ENCODE results near the gene ADH5. TPM values are rescaled to one million over a fixed set of nuclear protein-coding genes. Genes with fewer than 3 reads are reported as not detected.

The ADH5 gene
- total RNA-seq, 1 experiment from 2014 or later: 161 TPM

DNA sequence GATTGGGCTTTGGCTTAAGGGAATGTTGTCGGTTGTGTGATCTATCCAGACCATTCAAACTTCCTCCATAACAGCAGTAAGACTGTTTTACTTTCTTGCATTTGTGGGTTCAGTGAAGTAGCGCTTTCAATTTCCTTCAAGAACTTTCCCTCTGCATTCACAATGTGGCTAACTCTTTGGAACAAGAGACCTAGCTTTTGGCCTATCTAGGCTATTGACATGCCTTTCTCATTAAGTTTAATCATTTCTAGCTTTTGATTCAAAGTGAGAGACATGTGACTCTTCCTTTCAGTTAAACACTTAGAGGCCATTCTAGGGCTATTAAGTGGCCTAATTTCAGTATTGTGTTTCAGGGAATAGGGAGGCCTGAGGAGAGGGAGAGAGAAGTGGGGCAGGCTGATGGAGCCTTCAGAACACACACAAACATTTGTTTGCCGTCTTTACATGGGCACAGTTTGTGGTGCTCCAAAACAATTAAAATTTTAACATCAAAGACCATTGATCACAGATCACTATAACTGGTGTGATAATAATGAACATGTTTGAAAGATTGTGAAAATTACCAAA lies 34.1 kb downstream of the ADH5 start:
- Histone ChIP-seq H3K27me3 (replicated peaks; ENCODE audit: control insufficient read depth, insufficient read depth, low read length) (no peaks in the 10 kb centered on the region), H3K4me3 (ENCODE audit: low read depth, low read length) (no peak overlapping the region), H3K36me3 (ENCODE audit: control insufficient read depth, insufficient read depth, low read length) (peaks cover 6% of the 10 kb centered on the region), H3K4me1 (peaks cover 6% of the 10 kb centered on the region; the same call in 1 of the 2 replicates), H3K9me3 (no peaks in the 10 kb centered on the region)
- peak overlapping the region; percentile 69 for H3K27ac Mint-ChIP-seq (ENCODE audit: unreplicated experiment)
- TF ChIP-seq, protein P1, sequence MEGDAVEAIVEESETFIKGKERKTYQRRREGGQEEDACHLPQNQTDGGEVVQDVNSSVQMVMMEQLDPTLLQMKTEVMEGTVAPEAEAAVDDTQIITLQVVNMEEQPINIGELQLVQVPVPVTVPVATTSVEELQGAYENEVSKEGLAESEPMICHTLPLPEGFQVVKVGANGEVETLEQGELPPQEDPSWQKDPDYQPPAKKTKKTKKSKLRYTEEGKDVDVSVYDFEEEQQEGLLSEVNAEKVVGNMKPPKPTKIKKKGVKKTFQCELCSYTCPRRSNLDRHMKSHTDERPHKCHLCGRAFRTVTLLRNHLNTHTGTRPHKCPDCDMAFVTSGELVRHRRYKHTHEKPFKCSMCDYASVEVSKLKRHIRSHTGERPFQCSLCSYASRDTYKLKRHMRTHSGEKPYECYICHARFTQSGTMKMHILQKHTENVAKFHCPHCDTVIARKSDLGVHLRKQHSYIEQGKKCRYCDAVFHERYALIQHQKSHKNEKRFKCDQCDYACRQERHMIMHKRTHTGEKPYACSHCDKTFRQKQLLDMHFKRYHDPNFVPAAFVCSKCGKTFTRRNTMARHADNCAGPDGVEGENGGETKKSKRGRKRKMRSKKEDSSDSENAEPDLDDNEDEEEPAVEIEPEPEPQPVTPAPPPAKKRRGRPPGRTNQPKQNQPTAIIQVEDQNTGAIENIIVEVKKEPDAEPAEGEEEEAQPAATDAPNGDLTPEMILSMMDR (IDR thresholded peaks at IDR 0.05; ENCODE audit: insufficient read depth in 1 of 2, low read depth in 1 of 2, low read length in 1 of 2, severe bottlenecking in 1 of 2, unreplicated experiment in 1 of 2): no peak
- H3K4me1 Mint-ChIP-seq (ENCODE audit: low read depth, unreplicated experiment): peaks cover 8% of the 10 kb centered on the region
- no peaks in the 10 kb centered on the region for H3K27me3 Mint-ChIP-seq (ENCODE audit: insufficient read depth, unreplicated experiment)
- intact Hi-C loops (cut with micrococcal nuclease; ENCODE audit: unreplicated experiment): no loop called here
- no peak overlapping the region for H3K4me3 Mint-ChIP-seq (ENCODE audit: unreplicated experiment)
- ChIA-PET POLR2A (interaction anchor here (1.0 kb wide), 1 partner anchor 59 kb away, joined by 4 read pairs; the partner anchor contains the start of gene METAP1), CTCF (interaction anchor here (0.7 to 1.1 kb wide), 3 partner anchors 31 to 301 kb away, joined by 3 to 4 read pairs (median 4); partner anchors contain the start of gene METAP1)
- no peak for DNase-seq
- peaks cover 10% of the 10 kb centered on the region for H3K9me3 Mint-ChIP-seq (ENCODE audit: unreplicated experiment)
- H3K36me3 Mint-ChIP-seq (ENCODE audit: insufficient read depth, unreplicated experiment): peaks cover 62% of the 10 kb centered on the region
- BruUV-seq (replicated peaks): no TSS peak

DNA sequence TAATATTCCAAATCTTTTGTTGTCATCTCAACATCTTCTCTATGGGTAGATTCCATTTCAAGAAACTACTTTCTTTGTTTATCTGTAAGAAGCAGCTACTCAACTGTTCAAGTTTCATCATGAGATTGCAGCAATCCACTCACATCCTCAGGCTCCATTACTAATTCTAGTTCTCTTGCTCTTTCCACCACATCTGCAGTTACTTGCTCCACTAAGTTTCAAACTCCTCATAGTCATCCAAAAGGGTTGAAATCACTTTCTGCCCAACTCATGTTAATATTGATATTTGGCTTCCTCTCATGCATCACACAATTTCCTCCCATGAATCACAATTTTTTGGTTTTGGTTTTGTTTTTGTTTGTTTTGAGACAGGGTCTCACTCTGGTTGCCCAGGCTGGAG lies 35.7 kb downstream of the ADH5 start:
- no TSS peak for BruUV-seq (replicated peaks)
- ChIA-PET CTCF (interaction anchor here (0.5 kb wide), 1 partner anchor 25 kb away, joined by 3 read pairs; no protein-coding TSS in a partner anchor), POLR2A (no interaction called here)

DNA sequence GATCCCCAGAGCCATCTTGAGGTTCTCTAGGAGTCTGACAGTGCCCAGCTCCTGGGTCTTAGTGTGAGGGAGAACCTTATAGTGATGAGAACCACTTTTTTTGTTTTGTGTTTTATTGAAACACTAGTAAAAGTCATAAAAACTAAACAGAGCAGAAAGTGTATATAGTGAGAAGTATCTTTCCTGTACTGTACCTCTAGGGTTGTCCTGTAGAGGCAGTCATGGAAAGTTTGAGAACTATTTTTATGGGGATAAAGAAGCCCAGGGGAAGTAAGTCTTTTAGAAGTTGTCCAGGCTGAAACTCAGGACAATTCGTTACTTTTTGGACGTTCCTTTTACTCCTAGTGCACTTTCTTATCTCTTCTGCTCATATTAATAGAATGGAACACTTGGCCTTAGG lies 40.9 kb downstream of the ADH5 start:
- H3K36me3 ChIP-seq (ENCODE audit: control insufficient read depth, insufficient read depth, low read length): peaks cover 7% of the 10 kb centered on the region
- DNase-seq: no peak
- Mint-ChIP-seq H3K36me3 (ENCODE audit: insufficient read depth, unreplicated experiment) (peaks cover 74% of the 10 kb centered on the region), H3K4me1 (ENCODE audit: low read depth, unreplicated experiment) (no peaks in the 10 kb centered on the region), H3K27me3 (ENCODE audit: insufficient read depth, unreplicated experiment) (no peaks in the 10 kb centered on the region), H3K27ac (ENCODE audit: unreplicated experiment) (no peak overlapping the region), H3K4me3 (ENCODE audit: unreplicated experiment) (no peak overlapping the region), H3K9me3 (ENCODE audit: unreplicated experiment) (peaks cover 10% of the 10 kb centered on the region)
- H3K27me3 ChIP-seq (replicated peaks; ENCODE audit: control insufficient read depth, insufficient read depth, low read length): no peaks in the 10 kb centered on the region
- BruUV-seq (replicated peaks): no TSS peak
- H3K9me3 ChIP-seq: no peaks in the 10 kb centered on the region
- TF ChIP-seq, protein P1 (IDR thresholded peaks at IDR 0.05; ENCODE audit: insufficient read depth in 1 of 2, low read depth in 1 of 2, low read length in 1 of 2, severe bottlenecking in 1 of 2, unreplicated experiment in 1 of 2): peak in 1 of 2 experiments; percentile 3
- intact Hi-C loops (cut with micrococcal nuclease; ENCODE audit: unreplicated experiment): no loop called here
- no peaks in the 10 kb centered on the region for H3K4me1 ChIP-seq
- CTCF ChIA-PET: interaction anchor here (1.1 kb wide), 1 partner anchor 53 kb away, joined by 5 read pairs; the partner anchor contains the start of gene METAP1
- POLR2A ChIA-PET: no interaction called here
- H3K4me3 ChIP-seq (ENCODE audit: low read depth, low read length): no peak overlapping the region

More for the DNA sequence above, 35.7 kb downstream of the ADH5 start:
- Histone ChIP-seq H3K27me3 (replicated peaks; ENCODE audit: control insufficient read depth, insufficient read depth, low read length) (no peaks in the 10 kb centered on the region), H3K4me3 (ENCODE audit: low read depth, low read length) (no peak overlapping the region), H3K9me3 (no peaks in the 10 kb centered on the region), H3K36me3 (ENCODE audit: control insufficient read depth, insufficient read depth, low read length) (peaks cover 6% of the 10 kb centered on the region), H3K4me1 (peaks cover 6% of the 10 kb centered on the region; the same call in 1 of the 2 replicates)
- Mint-ChIP-seq H3K27me3 (ENCODE audit: insufficient read depth, unreplicated experiment) (no peaks in the 10 kb centered on the region), H3K27ac (ENCODE audit: unreplicated experiment) (no peak overlapping the region), H3K36me3 (ENCODE audit: insufficient read depth, unreplicated experiment) (peaks cover 63% of the 10 kb centered on the region), H3K4me3 (ENCODE audit: unreplicated experiment) (no peak overlapping the region), H3K9me3 (ENCODE audit: unreplicated experiment) (peaks cover 10% of the 10 kb centered on the region), H3K4me1 (ENCODE audit: low read depth, unreplicated experiment) (peaks cover 7% of the 10 kb centered on the region)
- DNase-seq: no peak
- TF ChIP-seq, protein P1 (IDR thresholded peaks at IDR 0.05; ENCODE audit: insufficient read depth in 1 of 2, low read depth in 1 of 2, low read length in 1 of 2, severe bottlenecking in 1 of 2, unreplicated experiment in 1 of 2): no peak
- intact Hi-C loops (cut with micrococcal nuclease; ENCODE audit: unreplicated experiment): no loop called here
